Brain microvascular endothelial cell (primary cell): Measurements from ENCODE around the gene AMOTL1.

Source experiments
- DNase-seq: peaks from one replicate; pipeline ENCODE4 v3.0.0-alpha.2; 2020
- H3K27ac ChIP-seq: fragments of 250-450 bp; sonication (Bioruptor Pico); 2 replicates; pipeline ENCODE4 v1.5.1; 2020; ENCODE audit warnings: mild to moderate bottlenecking, moderate library complexity
- H3K27me3 ChIP-seq: fragments of 250-450 bp; sonication (Bioruptor Pico); replicated peaks from 2 replicates; pipeline ENCODE4 v1.5.1; 2020; ENCODE audit warnings: mild to moderate bottlenecking
- H3K36me3 ChIP-seq: fragments of 250-450 bp; sonication (Bioruptor Pico); replicated peaks from 2 replicates; pipeline ENCODE4 v1.5.1; 2020; ENCODE audit warnings: mild to moderate bottlenecking
- H3K4me3 ChIP-seq: 2 replicates; pipeline ENCODE4 v1.5.1; 2011; ENCODE audit warnings: low read depth, mild to moderate bottlenecking, control low read depth, low read length, moderate library complexity
- CTCF ChIP-seq: IDR thresholded peaks from 2 replicates; pipeline ENCODE4 v1.5.1; 2011; ENCODE audit warnings: low read depth, mild to moderate bottlenecking, moderate library complexity, low read length, control low read depth, inconsistent platforms; ENCODE audit errors: missing control alignments
- in situ Hi-C: cut with HindIII; loops from 2 replicates; pipeline ENCODE4 v1.10.0; 2017; ENCODE audit warnings: low sequenced_read_pairs, low pct_ligation_motif_present

AMOTL1 gene

GRCh38 chr11:94876645-94877442 is 108.7 kb downstream of the AMOTL1 start:
- H3K36me3 ChIP-seq = peaks cover 70% of the 10 kb centered on the region
- in situ Hi-C loops = no loop called here

GRCh38 chr11:94877443-94878200 is 109.5 kb downstream of the AMOTL1 start:
- DNase-seq = peak; percentile 28
- peak overlapping the region; percentile 94 for H3K27ac ChIP-seq
- no peak overlapping the region for H3K4me3 ChIP-seq
- in situ Hi-C loops = no loop called here
- H3K36me3 ChIP-seq = peaks cover 70% of the 10 kb centered on the region
- no peaks in the 10 kb centered on the region for H3K27me3 ChIP-seq
- no peak for TF ChIP-seq CTCF

More at GRCh38 chr11:94876645-94877442, 108.7 kb downstream of the AMOTL1 start:
- Histone ChIP-seq H3K27me3 (no peaks in the 10 kb centered on the region), H3K27ac (peak overlapping the region; percentile 94), H3K4me3 (no peak overlapping the region)
- peak; percentile 98 for DNase-seq
- TF ChIP-seq CTCF = peak; percentile 58

- Histone ChIP-seq H3K27me3 (no peaks in the 10 kb centered on the region), H3K27ac (no peak overlapping the region), H3K4me3 (no peak overlapping the region), H3K36me3 (peaks cover 66% of the 10 kb centered on the region)
- no peak for DNase-seq
- in situ Hi-C loops = no loop called here
- TF ChIP-seq CTCF = no peak
Observed at GRCh38 chr11:94879006-94879405, 110.8 kb downstream of the AMOTL1 start.

- no peak overlapping the region for H3K27ac ChIP-seq
- no peaks in the 10 kb centered on the region for H3K27me3 ChIP-seq
- H3K4me3 ChIP-seq = no peak overlapping the region
- no peak for TF ChIP-seq CTCF
- peaks cover 69% of the 10 kb centered on the region for H3K36me3 ChIP-seq
- in situ Hi-C loops = no loop called here
- no peak for DNase-seq
Observed at GRCh38 chr11:94880216-94880615, 112.1 kb downstream of the AMOTL1 start.

- in situ Hi-C loops = no loop called here
- no peak for DNase-seq
- no peak for TF ChIP-seq CTCF
- H3K4me3 ChIP-seq = no peak overlapping the region
- peaks cover 55% of the 10 kb centered on the region for H3K36me3 ChIP-seq
- no peak overlapping the region for H3K27ac ChIP-seq
- no peaks in the 10 kb centered on the region for H3K27me3 ChIP-seq
Observed at GRCh38 chr11:94882931-94883330, 114.8 kb downstream of the AMOTL1 start.
